Psoas muscle (tissue), 8 donors: Measurements from ENCODE around the gene GAPDHS. TPM values are rescaled to one million over a fixed set of nuclear protein-coding genes. Genes with fewer than 3 reads are reported as not detected.

Source experiments
- ATAC-seq, 4 donors: fragments of 200-7000 bp; cut with Tn5 transposase; one replicate each; pipeline ENCODE4 v1.9.1; 2020; ENCODE audit warnings: moderate library complexity in 3 of 4, mild to moderate bottlenecking in 2 of 4
- DNase-seq, 2 donors: peaks; one replicate each; pipeline ENCODE4 v3.0.0-alpha.2; 2020
- H3K27ac ChIP-seq: fragments of 200-600 bp; one replicate; pipeline ENCODE4 v1.8.0; 2022
- H3K27me3 ChIP-seq, 3 donors: fragments of 200-600 bp in 1 of 3; one replicate each; pipeline versions ENCODE4 v1.6.1 to v1.8.0; 2013 to 2022; ENCODE audit warnings: low read length in 2 of 3, mild to moderate bottlenecking in 2 of 3, moderate library complexity in 1 of 3; ENCODE audit not compliant: insufficient read depth in 3 of 3
- H3K36me3 ChIP-seq, 2 donors: fragments of 200-600 bp in 1 of 2; one replicate each; pipeline versions ENCODE4 v1.6.1 to v1.8.0; 2013 to 2022; ENCODE audit warnings: low read depth in 1 of 2, mild to moderate bottlenecking in 1 of 2, moderate library complexity in 1 of 2; ENCODE audit not compliant: insufficient read depth in 1 of 2
- H3K4me1 ChIP-seq: fragments of 200-600 bp; one replicate; pipeline ENCODE4 v1.8.0; 2022
- H3K4me3 ChIP-seq: fragments of 200-600 bp; one replicate; pipeline ENCODE4 v1.8.0; 2022; ENCODE audit warnings: mild to moderate bottlenecking
- H3K9me3 ChIP-seq: fragments of 200-600 bp; one replicate; pipeline ENCODE4 v1.8.0; 2022
- WGBS, 3 donors: extraction: QIAGEN DNeasy Blood & Tissue Kit; methylation state at CpG; one replicate each; pipeline versions ENCODE4 v1.1.6 to v1.1.7; 2013; 5-methylcytosine and 5-hydroxymethylcytosine counted together
- intact Hi-C, 2 donors: fragments of 100-400 bp; cut with DNase I; formaldehyde crosslinking; loops; one replicate each; pipeline versions ENCODE4 v1.11.0 to v1.14.2; 2022
- polyA plus RNA-seq, 3 donors: library from polyadenylated mRNA; stranded (reverse); fragments of 200-250 nt; gene quantifications; one replicate each; pipeline ENCODE4 v1.2.3, GENCODE V29; 2013
- total RNA-seq, 4 donors: library from RNA; stranded (reverse); fragmentation: NEBNext Ultra II Directional in 2 of 4; extraction: Animal tissue kit (Norgen Biotek cat#: 25700) in 2 of 4; gene quantifications; one replicate each; pipeline versions ENCODE4 v1.2.1 to v1.2.4, GENCODE V29; 2021 to 2023
- TF ChIP-seq, protein P1 (sequence below): fragments of 200-600 bp; IDR thresholded peaks from one replicate; pipeline ENCODE4 v1.8.0; 2022; ENCODE audit warnings: antibody characterized with exemption
- donor health status: healthy with polysubstance abuse.
- donor health status: DM: no; HTN: no; CAD: no; lungs with moderate emphysema.
- donor health status: Bipolar disorder and iron deficiency.
- donor health status: healthy.
- donor health status: DM: yes; HTN: yes; CAD: no.
- donor health status: DM: no; HTN: no; CAD: no.
- donor health status: DM: no; HTN: no; CAD: no.
- donor health status: DM: yes; HTN: yes; CAD: no.

Gene GAPDHS
- total and polyA plus RNA-seq, 7 donors = not detected

GRCh38 chr19:35577918-35578317, 44.7 kb downstream of the GAPDHS start:
- TF ChIP-seq, protein P1, sequence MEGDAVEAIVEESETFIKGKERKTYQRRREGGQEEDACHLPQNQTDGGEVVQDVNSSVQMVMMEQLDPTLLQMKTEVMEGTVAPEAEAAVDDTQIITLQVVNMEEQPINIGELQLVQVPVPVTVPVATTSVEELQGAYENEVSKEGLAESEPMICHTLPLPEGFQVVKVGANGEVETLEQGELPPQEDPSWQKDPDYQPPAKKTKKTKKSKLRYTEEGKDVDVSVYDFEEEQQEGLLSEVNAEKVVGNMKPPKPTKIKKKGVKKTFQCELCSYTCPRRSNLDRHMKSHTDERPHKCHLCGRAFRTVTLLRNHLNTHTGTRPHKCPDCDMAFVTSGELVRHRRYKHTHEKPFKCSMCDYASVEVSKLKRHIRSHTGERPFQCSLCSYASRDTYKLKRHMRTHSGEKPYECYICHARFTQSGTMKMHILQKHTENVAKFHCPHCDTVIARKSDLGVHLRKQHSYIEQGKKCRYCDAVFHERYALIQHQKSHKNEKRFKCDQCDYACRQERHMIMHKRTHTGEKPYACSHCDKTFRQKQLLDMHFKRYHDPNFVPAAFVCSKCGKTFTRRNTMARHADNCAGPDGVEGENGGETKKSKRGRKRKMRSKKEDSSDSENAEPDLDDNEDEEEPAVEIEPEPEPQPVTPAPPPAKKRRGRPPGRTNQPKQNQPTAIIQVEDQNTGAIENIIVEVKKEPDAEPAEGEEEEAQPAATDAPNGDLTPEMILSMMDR = no peak
- peaks cover 2 to 13% (median 6%) of the 10 kb centered on the region in 3 donors for H3K27me3 ChIP-seq
- H3K4me3 ChIP-seq = no peak overlapping the region
- intact Hi-C loops = no loop called here
- no peak overlapping the region for H3K27ac ChIP-seq
- no peaks in the 10 kb centered on the region for H3K36me3 ChIP-seq
- ATAC-seq (no peak), DNase-seq (no peak)
- no peaks in the 10 kb centered on the region for H3K4me1 ChIP-seq
- WGBS, 3 donors = 79 to 83% (median 79%) methylated on average over 1 of the region's 1 CpG
- peaks cover 15% of the 10 kb centered on the region for H3K9me3 ChIP-seq

GRCh38 chr19:35578707-35579106, 45.5 kb downstream of the GAPDHS start:
- Histone ChIP-seq H3K36me3 (no peaks in the 10 kb centered on the region), H3K4me3 (no peak overlapping the region), H3K27me3 (peaks cover 2 to 13% (median 6%) of the 10 kb centered on the region in 3 donors), H3K4me1 (no peaks in the 10 kb centered on the region), H3K27ac (no peak overlapping the region), H3K9me3 (peaks cover 15% of the 10 kb centered on the region)
- DNase-seq (no peak), ATAC-seq (no peak)
- intact Hi-C loops = no loop called here
- 63 to 70% (median 69%) methylated on average over 7 of the region's 7 CpGs for WGBS, 3 donors
- TF ChIP-seq, protein P1 = no peak

GRCh38 chr19:35582760-35583159, 49.5 kb downstream of the GAPDHS start:
- 75 to 85% (median 80%) methylated on average over 1 of the region's 1 CpG for WGBS, 3 donors
- DNase-seq = no peak
- Histone ChIP-seq H3K9me3 (no peaks in the 10 kb centered on the region), H3K36me3 (no peaks in the 10 kb centered on the region), H3K4me3 (no peak overlapping the region), H3K4me1 (no peaks in the 10 kb centered on the region), H3K27me3 (peaks cover 2 to 14% (median 2%) of the 10 kb centered on the region in 3 donors), H3K27ac (no peak overlapping the region)
- ATAC-seq = no peak
- intact Hi-C loops = no loop called here
- TF ChIP-seq, protein P1 = no peak

GRCh38 chr19:35585848-35586247, 52.6 kb downstream of the GAPDHS start, which contains the start of gene PMIS2:
PMIS2 (plus strand) TSS chr19:35586173; CDS start chr19:35586260, 87 bp downstream.
- no peak for ATAC-seq
- Histone ChIP-seq H3K27me3 (peaks cover 0 to 12% (median 2%) of the 10 kb centered on the region in 3 donors), H3K4me3 (no peak within 1 kb of the TSS), H3K27ac (no peak within 1 kb of the TSS), H3K36me3 (no peaks in the 10 kb centered on the region), H3K9me3 (no peaks in the 10 kb centered on the region), H3K4me1 (no peaks in the 10 kb centered on the region)
- 30 to 47% (median 43%) methylated on average over 15 to 16 of the region's 16 CpGs for WGBS, 3 donors
- intact Hi-C loops = no loop called here
- no peak for DNase-seq
- TF ChIP-seq, protein P1 = no peak

DNA sequence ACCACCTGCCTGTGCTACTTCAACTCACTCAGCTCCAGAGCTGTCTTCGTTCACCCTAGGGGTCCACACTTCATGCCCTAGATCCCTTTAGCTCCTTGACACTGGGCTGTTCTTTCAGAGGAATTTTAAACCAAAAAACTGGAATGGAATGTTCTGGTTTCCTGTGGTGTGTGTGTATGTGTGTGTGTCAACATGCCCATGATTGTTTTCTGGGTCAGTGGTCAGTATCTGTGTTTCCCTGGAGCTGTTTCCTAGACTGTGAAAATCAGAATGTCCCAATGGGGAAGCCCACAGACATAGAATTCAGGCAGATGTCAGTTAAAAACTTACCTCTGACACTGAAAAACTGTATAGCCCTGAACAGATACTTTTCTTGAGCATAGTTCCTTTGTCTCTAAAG, 54.1 kb downstream of the GAPDHS start:
- Histone ChIP-seq H3K4me3 (no peak overlapping the region), H3K27ac (no peak overlapping the region), H3K36me3 (no peaks in the 10 kb centered on the region), H3K9me3 (no peaks in the 10 kb centered on the region), H3K27me3 (peaks cover 0 to 12% (median 2%) of the 10 kb centered on the region in 3 donors), H3K4me1 (no peaks in the 10 kb centered on the region)
- DNase-seq (no peak), ATAC-seq (no peak)
- intact Hi-C loops = no loop called here
- TF ChIP-seq, protein P1 = no peak
- WGBS, 3 donors = 24 to 32% (median 28%) methylated on average over 1 of the region's 1 CpG
